CD14-positive monocyte (primary cell): Measurements from ENCODE around the gene VAV1. TPM values are rescaled to one million over a fixed set of nuclear protein-coding genes. Genes with fewer than 3 reads are reported as not detected.
"Not testable (repeated sequence)": the region's sequence is repeated elsewhere in the genome, so short reads cannot be mapped to it uniquely, and the experiment has no call there.

Source experiments
- DNase-seq, 3 donors: peaks; one replicate each; pipeline ENCODE4 v3.0.0-alpha.2; 2011 to 2022
- H2AFZ ChIP-seq: 2 replicates; pipeline ENCODE4 v1.6.0; 2012; ENCODE audit warnings: mild to moderate bottlenecking, low read depth, low read length, inconsistent platforms; ENCODE audit not compliant: insufficient read depth, poor library complexity, severe bottlenecking
- H3K27ac ChIP-seq, 2 donors: 1 replicate in 1 of 2; 2 replicates in 1 of 2; pipeline ENCODE4 v1.5.1; 2012 to 2013; ENCODE audit warnings: low read length in 2 of 2, control low read depth in 1 of 2, inconsistent platforms in 1 of 2, low read depth in 1 of 2, mild to moderate bottlenecking in 1 of 2
- H3K27me3 ChIP-seq, 2 donors: one replicate each; pipeline versions ENCODE4 v1.6.0 to v1.6.1; 2011 to 2013; ENCODE audit warnings: low read length in 2 of 2; ENCODE audit not compliant: control insufficient read depth in 2 of 2, insufficient read depth in 2 of 2
- H3K36me3 ChIP-seq, 2 donors: replicated peaks in 1 of 2; 1 replicate in 1 of 2; 2 replicates in 1 of 2; pipeline versions ENCODE4 v1.5.1 to v1.6.1; 2012 to 2013; ENCODE audit warnings: low read length in 2 of 2, control low read depth in 1 of 2, inconsistent platforms in 1 of 2, mild to moderate bottlenecking in 1 of 2; ENCODE audit not compliant: insufficient read depth in 2 of 2, control insufficient read depth in 1 of 2
- H3K4me1 ChIP-seq, 2 donors: 1 replicate in 1 of 2; 2 replicates in 1 of 2; pipeline versions ENCODE4 v1.5.1 to v1.6.1; 2012 to 2013; ENCODE audit warnings: low read length in 2 of 2, control low read depth in 1 of 2, inconsistent platforms in 1 of 2, mild to moderate bottlenecking in 1 of 2, moderate library complexity in 1 of 2; ENCODE audit not compliant: insufficient read depth in 2 of 2, control insufficient read depth in 1 of 2
- H3K4me2 ChIP-seq: replicated peaks from 2 replicates; pipeline ENCODE3; 2012; ENCODE audit warnings: low read length, moderate library complexity, mild to moderate bottlenecking; ENCODE audit not compliant: poor library complexity, severe bottlenecking; ENCODE audit errors: extremely low read depth
- H3K4me3 ChIP-seq, 3 experiments: fragments of 200-600 bp in 1 of 3; sonication (generic) in 1 of 3; replicated peaks in 1 of 3; 1 replicate in 2 of 3; 2 replicates in 1 of 3; pipeline ENCODE4 v1.5.1; 2011 to 2013; ENCODE audit warnings: low read length in 3 of 3, mild to moderate bottlenecking in 3 of 3, control low read depth in 2 of 3, low read depth in 2 of 3, inconsistent platforms in 1 of 3, moderate library complexity in 1 of 3
- H3K79me2 ChIP-seq: 2 replicates; pipeline ENCODE4 v1.6.0; 2012; ENCODE audit warnings: mild to moderate bottlenecking, control low read depth, inconsistent platforms, low read length, moderate library complexity; ENCODE audit not compliant: insufficient read depth
- H3K9ac ChIP-seq: 2 replicates; pipeline ENCODE4 v1.6.0; 2017; ENCODE audit warnings: low read length, mild to moderate bottlenecking; ENCODE audit not compliant: insufficient read depth, poor library complexity, severe bottlenecking
- H3K9me3 ChIP-seq, 2 donors: replicated peaks in 1 of 2; 1 replicate in 1 of 2; 2 replicates in 1 of 2; pipeline versions ENCODE4 v1.5.1 to v1.6.1; 2012 to 2013; ENCODE audit warnings: low read length in 2 of 2, control low read depth in 1 of 2; ENCODE audit not compliant: control insufficient read depth in 1 of 2, insufficient read depth in 1 of 2
- H4K20me1 ChIP-seq: 2 replicates; pipeline ENCODE4 v1.6.0; 2012; ENCODE audit warnings: mild to moderate bottlenecking, low read length, control low read depth, moderate library complexity; ENCODE audit not compliant: insufficient read depth
- H3K27ac Mint-ChIP-seq, 7 donors: one replicate each; pipeline ENCODE4 v1.8.0; 2020; ENCODE audit warnings: mild to moderate bottlenecking in 7 of 7, mixed read lengths in 7 of 7, moderate library complexity in 6 of 7, inconsistent platforms in 2 of 7
- H3K27me3 Mint-ChIP-seq, 3 donors: one replicate each; pipeline ENCODE4 v1.8.0; 2021 to 2022; ENCODE audit warnings: low read depth in 3 of 3, mild to moderate bottlenecking in 3 of 3, mixed read lengths in 3 of 3, moderate library complexity in 3 of 3, inconsistent platforms in 1 of 3
- H3K36me3 Mint-ChIP-seq, 2 donors: one replicate each; pipeline ENCODE4 v1.8.0; 2020; ENCODE audit warnings: mixed read lengths in 2 of 2, inconsistent platforms in 1 of 2, mild to moderate bottlenecking in 1 of 2
- H3K4me1 Mint-ChIP-seq: one replicate; pipeline ENCODE4 v1.8.0; 2020; ENCODE audit warnings: mild to moderate bottlenecking, mixed read lengths
- H3K4me3 Mint-ChIP-seq, 2 donors: one replicate each; pipeline ENCODE4 v1.8.0; 2020; ENCODE audit warnings: mild to moderate bottlenecking in 2 of 2, mixed read lengths in 2 of 2, moderate library complexity in 1 of 2
- H3K9me3 Mint-ChIP-seq, 7 donors: one replicate each; pipeline ENCODE4 v1.8.0; 2020 to 2022; ENCODE audit warnings: mixed read lengths in 7 of 7, mild to moderate bottlenecking in 6 of 7, moderate library complexity in 6 of 7, inconsistent platforms in 2 of 7
- CTCF ChIP-seq: fragments of 200-600 bp; IDR thresholded peaks from one replicate; pipeline ENCODE4 v1.8.0; 2022; ENCODE audit warnings: antibody characterized with exemption, mild to moderate bottlenecking
- WGBS: methylation state at CpG from one replicate; pipeline ENCODE4 v1.1.5; 2013; ENCODE audit warnings: missing lambda C conversion rate; ENCODE audit not compliant: insufficient coverage; 5-methylcytosine and 5-hydroxymethylcytosine counted together
- intact Hi-C, 2 donors: fragments of 100-400 bp; cut with micrococcal nuclease; formaldehyde crosslinking; loops; one replicate each; pipeline versions ENCODE4 v1.15.0 to v1.15.1; 2023
- polyA plus RNA-seq, 3 donors: library from polyadenylated mRNA; depleted of rRNA in 1 of 3; unstranded in 2 of 3; stranded (reverse) in 1 of 3; fragments of 300-500 nt in 2 of 3; fragments of >200 nt in 1 of 3; fragmentation: Illumina TruSeq in 2 of 3; gene quantifications; 1 replicate in 2 of 3; 2 replicates in 1 of 3; pipeline ENCODE4 v1.2.3, GENCODE V29; 2012 to 2021

The VAV1 gene
- polyA plus RNA-seq, 3 donors = 21.3 to 81.2 (median 30.2) TPM

DNA sequence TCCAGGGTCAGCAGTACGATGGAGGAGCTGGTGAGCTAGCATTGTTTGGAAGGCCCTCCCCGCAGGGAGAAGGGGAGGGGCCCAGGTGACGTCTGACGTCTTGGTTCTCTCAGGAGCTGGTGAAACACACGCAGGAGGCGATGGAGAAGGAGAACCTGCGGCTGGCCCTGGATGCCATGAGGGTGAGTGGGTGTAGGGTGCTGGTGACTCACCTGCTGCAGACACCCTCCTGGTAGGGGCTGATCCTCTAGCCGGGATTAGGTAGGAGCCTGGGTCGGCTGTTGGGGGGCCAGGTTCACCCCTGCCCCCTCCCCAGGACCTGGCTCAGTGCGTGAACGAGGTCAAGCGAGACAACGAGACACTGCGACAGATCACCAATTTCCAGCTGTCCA lies 55.8 kb downstream of the VAV1 start:
- Histone ChIP-seq H3K4me1 (peaks cover 19 to 21% of the 10 kb centered on the region in 2 donors), H3K9me3 (no peaks in the 10 kb centered on the region), H3K9ac (no peak overlapping the region), H4K20me1 (peaks cover 94% of the 10 kb centered on the region), H3K27me3 (no peaks in the 10 kb centered on the region), H3K27ac (peak overlapping the region in 1 of 2 donors; percentile 1), H3K79me2 (peaks cover 4% of the 10 kb centered on the region), H3K4me3 (no peak overlapping the region), H2AFZ (no peak overlapping the region), H3K36me3 (peaks cover 82 to 96% of the 10 kb centered on the region in 2 donors), H3K4me2 (no peak overlapping the region)
- TF ChIP-seq CTCF = no peak
- Mint-ChIP-seq H3K36me3 (peaks cover 81 to 98% of the 10 kb centered on the region in 2 donors), H3K4me3 (no peak overlapping the region), H3K4me1 (peaks cover 29% of the 10 kb centered on the region), H3K27me3 (peaks cover 0 to 1% (median 0%) of the 10 kb centered on the region in 3 donors), H3K27ac (peak overlapping the region in 2 of 7 donors; percentile 26 to 66), H3K9me3 (peaks cover 0 to 12% (median 2%) of the 10 kb centered on the region in 7 donors)
- intact Hi-C loops = no loop called here
- WGBS = 98% methylated on average over 13 of the region's 14 CpGs
- no peak for DNase-seq

DNA sequence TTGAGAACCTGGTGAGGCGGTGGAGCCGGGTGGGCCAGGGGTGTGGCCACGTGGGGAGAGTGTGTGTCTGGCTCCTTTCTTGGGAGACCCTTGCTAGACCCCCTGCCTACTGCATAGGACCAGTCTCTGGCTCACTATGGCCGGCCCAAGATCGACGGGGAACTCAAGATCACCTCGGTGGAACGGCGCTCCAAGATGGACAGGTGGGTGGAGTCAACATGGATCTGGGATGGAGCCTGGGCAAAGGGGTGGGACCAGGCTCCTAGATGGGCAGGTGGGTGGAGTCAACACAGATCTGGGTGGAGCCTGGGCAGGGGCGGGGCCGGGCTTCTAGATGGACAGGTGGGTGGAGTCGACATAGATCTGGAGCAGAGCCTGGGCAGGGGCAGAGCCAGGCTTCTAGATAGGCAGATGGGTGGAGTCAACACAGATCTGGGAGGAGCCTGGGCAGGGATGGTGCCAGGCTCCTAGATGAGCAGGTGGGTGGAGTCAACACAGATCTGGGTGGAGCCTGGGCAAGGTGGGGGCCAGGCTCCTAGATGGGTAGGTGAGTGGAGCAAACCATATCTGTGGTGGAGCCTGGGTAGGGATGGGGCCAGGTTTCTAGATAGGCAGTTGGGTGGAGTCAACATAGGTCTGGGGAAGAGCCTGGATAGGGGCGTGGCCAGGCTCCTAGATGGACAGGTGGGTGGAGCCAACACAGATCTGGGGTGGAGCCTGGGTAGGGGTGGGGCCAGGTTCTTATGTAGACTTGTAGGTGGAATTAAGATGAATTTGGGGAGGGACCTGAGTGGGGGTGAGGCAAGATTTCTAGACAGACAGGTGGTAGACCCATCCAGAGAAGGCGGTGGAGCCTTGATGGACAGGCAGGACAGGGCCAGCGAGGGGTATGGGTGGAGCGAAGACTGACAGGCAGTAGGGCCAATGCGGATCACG lies 56.5 kb downstream of the VAV1 start:
- no peaks in the 10 kb centered on the region for H3K9me3 ChIP-seq
- 96% methylated on average over 18 of the region's 18 CpGs for WGBS
- peaks cover 0 to 1% (median 0%) of the 10 kb centered on the region in 3 donors for H3K27me3 Mint-ChIP-seq
- H3K4me2 ChIP-seq = no peak overlapping the region
- H3K27ac Mint-ChIP-seq = peak overlapping the region; percentile 27 to 90 (median 63)
- peaks cover 94% of the 10 kb centered on the region for H4K20me1 ChIP-seq
- H3K79me2 ChIP-seq = peaks cover 4% of the 10 kb centered on the region
- peak overlapping the region in 1 of 2 donors; percentile 1 for H3K27ac ChIP-seq
- peaks cover 83 to 96% of the 10 kb centered on the region in 2 donors for H3K36me3 ChIP-seq
- peaks cover 81 to 98% of the 10 kb centered on the region in 2 donors for H3K36me3 Mint-ChIP-seq
- no peak overlapping the region for H2AFZ ChIP-seq
- no peak overlapping the region for H3K9ac ChIP-seq
- H3K4me1 Mint-ChIP-seq = peaks cover 29% of the 10 kb centered on the region
- H3K9me3 Mint-ChIP-seq = peaks cover 0 to 12% (median 2%) of the 10 kb centered on the region in 7 donors
- no peak overlapping the region for H3K4me3 Mint-ChIP-seq
- no peak overlapping the region for H3K4me3 ChIP-seq
- TF ChIP-seq CTCF = no peak
- H3K27me3 ChIP-seq = no peaks in the 10 kb centered on the region
- H3K4me1 ChIP-seq = peaks cover 19 to 21% of the 10 kb centered on the region in 2 donors
- DNase-seq = peak; percentile 19 to 21 (median 20)
- intact Hi-C loops = no loop called here

GRCh38 chr19:6829829-6830228 lies 57.3 kb downstream of the VAV1 start:
- 98% methylated on average over 14 of the region's 15 CpGs for WGBS
- H3K36me3 ChIP-seq = peaks cover 78 to 95% of the 10 kb centered on the region in 2 donors
- peaks cover 89% of the 10 kb centered on the region for H4K20me1 ChIP-seq
- H3K4me2 ChIP-seq, H3K4me3 Mint-ChIP-seq, intact Hi-C loops, DNase-seq, H3K79me2 ChIP-seq, H3K4me3 ChIP-seq, H3K9ac ChIP-seq, H2AFZ ChIP-seq, H3K9me3 ChIP-seq, H3K27me3 ChIP-seq, H3K27me3 Mint-ChIP-seq: not testable (repeated sequence)
- H3K4me1 ChIP-seq = peaks cover 19 to 21% of the 10 kb centered on the region in 2 donors
- Mint-ChIP-seq H3K27ac (peak overlapping the region; percentile 8 to 90 (median 63)), H3K4me1 (peaks cover 29% of the 10 kb centered on the region), H3K36me3 (peaks cover 73 to 96% of the 10 kb centered on the region in 2 donors), H3K9me3 (peaks cover 0 to 12% (median 2%) of the 10 kb centered on the region in 7 donors)
- peak overlapping the region in 1 of 2 donors; percentile 31 for H3K27ac ChIP-seq
